HG02678 (cell line): ENCODE results near the gene ATOH8.
A peak's percentile ranks its signal among the peaks of the same experiment; 100 is the strongest.

Source experiments
- ATAC-seq: cut with Tn5 transposase; IDR thresholded peaks from one replicate; pipeline ENCODE4 v1.9.1; 2021; ENCODE audit warnings: mild to moderate bottlenecking, moderate library complexity; ENCODE audit not compliant: unreplicated experiment

ATOH8 gene

GRCh38 chr2:85797921-85798320, 44.1 kb downstream of the ATOH8 start:
- no peak for ATAC-seq

- ATAC-seq = no peak
Observed at GRCh38 chr2:85799215-85799956, 45.6 kb downstream of the ATOH8 start.

GRCh38 chr2:85800586-85800985, 46.8 kb downstream of the ATOH8 start:
- ATAC-seq = no peak

GRCh38 chr2:85801871-85802270, 48.1 kb downstream of the ATOH8 start:
- no peak for ATAC-seq

GRCh38 chr2:85802354-85803103, 48.7 kb downstream of the ATOH8 start:
- no peak for ATAC-seq

GRCh38 chr2:85803704-85804425, 50.1 kb downstream of the ATOH8 start:
- ATAC-seq = no peak

GRCh38 chr2:85804583-85804982, 50.8 kb downstream of the ATOH8 start:
- ATAC-seq = no peak

- ATAC-seq = no peak
Observed at GRCh38 chr2:85806358-85807118, 52.7 kb downstream of the ATOH8 start.

- ATAC-seq = no peak
Observed at GRCh38 chr2:85807756-85808155, 54.0 kb downstream of the ATOH8 start.

GRCh38 chr2:85810371-85811179, 56.8 kb downstream of the ATOH8 start:
- no peak for ATAC-seq

GRCh38 chr2:85811180-85812093, 57.6 kb downstream of the ATOH8 start:
- no peak for ATAC-seq

GRCh38 chr2:85812094-85812735, 58.4 kb downstream of the ATOH8 start:
- no peak for ATAC-seq

GRCh38 chr2:85813211-85813981, 59.6 kb downstream of the ATOH8 start:
- no peak for ATAC-seq

GRCh38 chr2:85813982-85814801, 60.4 kb downstream of the ATOH8 start:
- peak; percentile 60 for ATAC-seq

GRCh38 chr2:85814802-85815550, 61.2 kb downstream of the ATOH8 start:
- ATAC-seq = no peak

- no peak for ATAC-seq
Observed at GRCh38 chr2:85819811-85820510, 66.2 kb downstream of the ATOH8 start.
